Caco-2 (cell line): Measurements from ENCODE around the gene PPP3CB. TPM values are rescaled to one million over a fixed set of nuclear protein-coding genes. Genes with fewer than 3 reads are reported as not detected.

Source experiments
- BruUV-seq: library from RNA; stranded (reverse); fragments of 400-500 nt; replicated peaks from 2 replicates; lab custom pipeline; 2021; lab: Mats Ljungman, UMichigan
- CTCF ChIA-PET: fragments of 300-600 bp; sonication (Branson Sonifier 250); formaldehyde crosslinking; loops from one replicate; lab custom pipeline; 2022; ENCODE audit warnings: antibody characterized with exemption; lab: Charles Lee
- POLR2A ChIA-PET: fragments of 300-600 bp; sonication (Branson Sonifier 250); formaldehyde crosslinking; loops from one replicate; lab custom pipeline; 2022; ENCODE audit warnings: antibody characterized with exemption; lab: Charles Lee
- DNase-seq, 2 experiments: peaks; one replicate each; pipeline versions ENCODE4 v3.0.0 to v3.0.0-alpha.2; 2020 to 2022
- H3K27me3 ChIP-seq: replicated peaks from 2 replicates; pipeline ENCODE4 v1.6.0; 2011; ENCODE audit warnings: low read length; ENCODE audit not compliant: control insufficient read depth, insufficient read depth
- H3K36me3 ChIP-seq: 2 replicates; pipeline ENCODE4 v1.5.1; 2011; ENCODE audit warnings: low read length; ENCODE audit not compliant: control insufficient read depth, insufficient read depth
- H3K4me1 ChIP-seq: fragments of 250-450 bp; sonication (Bioruptor Pico); 2 replicates; pipeline ENCODE4 v1.5.1; 2020; ENCODE audit warnings: mild to moderate bottlenecking
- H3K4me3 ChIP-seq: 2 replicates; pipeline ENCODE4 v1.5.1; 2011; ENCODE audit warnings: low read depth, mild to moderate bottlenecking, control low read depth, low read length
- H3K9me3 ChIP-seq: fragments of 250-450 bp; sonication (Bioruptor Pico); 2 replicates; pipeline ENCODE4 v1.5.1; 2020; ENCODE audit warnings: mild to moderate bottlenecking, moderate library complexity
- H3K27ac Mint-ChIP-seq: one replicate; pipeline ENCODE4 v1.8.0; 2022; ENCODE audit warnings: mixed read lengths; ENCODE audit not compliant: unreplicated experiment
- H3K27me3 Mint-ChIP-seq: one replicate; pipeline ENCODE4 v1.8.0; 2022; ENCODE audit warnings: mixed read lengths; ENCODE audit not compliant: insufficient read depth, unreplicated experiment
- H3K36me3 Mint-ChIP-seq: one replicate; pipeline ENCODE4 v1.8.0; 2022; ENCODE audit warnings: mild to moderate bottlenecking, mixed read lengths; ENCODE audit not compliant: insufficient read depth, unreplicated experiment
- H3K4me1 Mint-ChIP-seq: one replicate; pipeline ENCODE4 v1.8.0; 2022; ENCODE audit warnings: low read depth, mixed read lengths; ENCODE audit not compliant: unreplicated experiment
- H3K4me3 Mint-ChIP-seq: one replicate; pipeline ENCODE4 v1.8.0; 2022; ENCODE audit warnings: mild to moderate bottlenecking, moderate library complexity, mixed read lengths; ENCODE audit not compliant: unreplicated experiment
- H3K9me3 Mint-ChIP-seq: one replicate; pipeline ENCODE4 v1.8.0; 2022; ENCODE audit warnings: mixed read lengths; ENCODE audit not compliant: unreplicated experiment
- intact Hi-C: fragments of 100-400 bp; cut with micrococcal nuclease; formaldehyde crosslinking; loops from one replicate; pipeline ENCODE4 v1.10.0; 2022; ENCODE audit not compliant: unreplicated experiment
- total RNA-seq: library from RNA; stranded (reverse); gene quantifications from 2 replicates; pipeline ENCODE4 v1.2.3, GENCODE V29; 2022
- TF ChIP-seq, protein P1 (sequence below), 2 experiments: fragments of 200-600 bp in 1 of 2; IDR thresholded peaks; 1 replicate in 1 of 2; 2 replicates in 1 of 2; pipeline versions ENCODE4 v1.5.1 to v1.8.0; 2011 to 2022; ENCODE audit warnings: antibody characterized with exemption in 1 of 2, control low read depth in 1 of 2, inconsistent platforms in 1 of 2, low read depth in 1 of 2, low read length in 1 of 2, mild to moderate bottlenecking in 1 of 2, moderate library complexity in 1 of 2; ENCODE audit not compliant: insufficient read depth in 1 of 2, severe bottlenecking in 1 of 2, unreplicated experiment in 1 of 2

PPP3CB gene
- total RNA-seq, 1 experiment from 2014 or later = 41.5 TPM

DNA sequence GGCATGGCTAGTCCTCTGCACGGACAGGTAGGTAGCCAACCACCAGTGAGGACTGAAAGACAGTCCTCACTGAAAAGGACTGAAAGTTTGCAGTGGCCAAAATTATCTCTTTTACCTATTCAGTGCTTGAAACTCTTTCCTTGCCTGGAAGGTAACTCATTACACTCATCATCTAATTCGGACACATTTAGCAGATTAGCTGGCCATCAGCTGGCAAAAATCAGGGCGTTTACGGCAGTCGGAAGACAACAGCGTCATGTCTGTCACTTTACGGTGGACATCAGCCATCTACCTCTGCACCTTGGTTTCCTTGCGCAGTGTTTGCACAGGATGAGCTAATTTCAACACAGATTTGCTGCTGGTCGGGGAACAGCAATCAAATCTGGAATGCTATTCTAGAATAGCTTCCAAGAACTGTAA is 82.7 kb downstream of the PPP3CB start:
- Mint-ChIP-seq H3K27me3 (no peaks in the 10 kb centered on the region), H3K4me3 (peak overlapping the region; percentile 100), H3K27ac (peak overlapping the region; percentile 97), H3K9me3 (no peaks in the 10 kb centered on the region), H3K4me1 (peaks cover 27% of the 10 kb centered on the region), H3K36me3 (peaks cover 39% of the 10 kb centered on the region)
- ChIA-PET CTCF (interaction anchor here (1.2 kb wide), 1 partner anchor 15 kb away, joined by 3 read pairs; no protein-coding TSS in a partner anchor), POLR2A (interaction anchor here (1.0 to 1.7 kb wide), 4 partner anchors 55 to 1640 kb away, joined by 3 to 18 read pairs (median 8); partner anchors contain the start of genes CFAP70, DNAJC9, PPP3CB and VSIR)
- no peaks in the 10 kb centered on the region for H3K27me3 ChIP-seq
- H3K4me3 ChIP-seq = peak overlapping the region; percentile 90
- no peaks in the 10 kb centered on the region for H3K9me3 ChIP-seq
- DNase-seq = peak; percentile 80 to 81
- no TSS peak for BruUV-seq
- intact Hi-C loops = loop anchor here (5.0 to 10.0 kb wide), 3 partner anchors 56 to 232 kb away; partner anchors contain the start of genes CFAP70, MRPS16 and MYOZ1
- H3K36me3 ChIP-seq = no peaks in the 10 kb centered on the region
- peaks cover 38% of the 10 kb centered on the region for H3K4me1 ChIP-seq
- TF ChIP-seq, protein P1, sequence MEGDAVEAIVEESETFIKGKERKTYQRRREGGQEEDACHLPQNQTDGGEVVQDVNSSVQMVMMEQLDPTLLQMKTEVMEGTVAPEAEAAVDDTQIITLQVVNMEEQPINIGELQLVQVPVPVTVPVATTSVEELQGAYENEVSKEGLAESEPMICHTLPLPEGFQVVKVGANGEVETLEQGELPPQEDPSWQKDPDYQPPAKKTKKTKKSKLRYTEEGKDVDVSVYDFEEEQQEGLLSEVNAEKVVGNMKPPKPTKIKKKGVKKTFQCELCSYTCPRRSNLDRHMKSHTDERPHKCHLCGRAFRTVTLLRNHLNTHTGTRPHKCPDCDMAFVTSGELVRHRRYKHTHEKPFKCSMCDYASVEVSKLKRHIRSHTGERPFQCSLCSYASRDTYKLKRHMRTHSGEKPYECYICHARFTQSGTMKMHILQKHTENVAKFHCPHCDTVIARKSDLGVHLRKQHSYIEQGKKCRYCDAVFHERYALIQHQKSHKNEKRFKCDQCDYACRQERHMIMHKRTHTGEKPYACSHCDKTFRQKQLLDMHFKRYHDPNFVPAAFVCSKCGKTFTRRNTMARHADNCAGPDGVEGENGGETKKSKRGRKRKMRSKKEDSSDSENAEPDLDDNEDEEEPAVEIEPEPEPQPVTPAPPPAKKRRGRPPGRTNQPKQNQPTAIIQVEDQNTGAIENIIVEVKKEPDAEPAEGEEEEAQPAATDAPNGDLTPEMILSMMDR (IDR thresholded peaks at IDR 0.05; ENCODE audit: insufficient read depth in 1 of 2, low read depth in 1 of 2, low read length in 1 of 2, severe bottlenecking in 1 of 2, unreplicated experiment in 1 of 2) = no peak

DNA sequence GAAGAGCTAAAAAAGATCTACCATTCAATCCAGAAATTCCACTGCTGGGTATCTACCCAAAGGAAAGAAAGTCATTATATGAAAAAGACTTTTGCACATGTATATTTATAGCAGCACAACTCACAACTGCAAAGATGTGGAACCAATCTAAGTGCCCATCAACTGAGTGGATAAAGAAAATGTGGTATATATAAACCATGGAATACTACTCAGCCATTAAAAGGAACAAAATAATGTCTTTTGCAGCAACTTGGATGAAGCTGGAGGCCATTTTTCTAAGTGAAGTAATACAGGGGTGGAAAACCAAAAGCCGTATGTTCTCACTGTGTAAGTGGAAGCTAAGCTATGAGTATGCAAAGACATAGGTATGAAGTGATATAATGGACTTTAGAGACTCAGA is 84.9 kb downstream of the PPP3CB start:
- Mint-ChIP-seq H3K27ac (no peak overlapping the region), H3K4me1 (peaks cover 49% of the 10 kb centered on the region), H3K36me3 (peaks cover 41% of the 10 kb centered on the region), H3K4me3 (no peak overlapping the region), H3K27me3 (no peaks in the 10 kb centered on the region), H3K9me3 (no peaks in the 10 kb centered on the region)
- no peaks in the 10 kb centered on the region for H3K9me3 ChIP-seq
- ChIA-PET CTCF (interaction anchor here (0.6 kb wide), 1 partner anchor 75 kb away, joined by 4 read pairs; no protein-coding TSS in a partner anchor), POLR2A (interaction anchor here (0.6 to 1.8 kb wide), 2 partner anchors 164 to 849 kb away, joined by 4 to 9 read pairs; partner anchors contain the start of gene DNAJC9)
- TF ChIP-seq, protein P1 (IDR thresholded peaks at IDR 0.05; ENCODE audit: insufficient read depth in 1 of 2, low read depth in 1 of 2, low read length in 1 of 2, severe bottlenecking in 1 of 2, unreplicated experiment in 1 of 2) = no peak
- no TSS peak for BruUV-seq
- no peak for DNase-seq
- no peaks in the 10 kb centered on the region for H3K27me3 ChIP-seq
- intact Hi-C loops = loop anchor here (5.0 to 10.0 kb wide), 3 partner anchors 54 to 234 kb away; partner anchors contain the start of genes CFAP70, MRPS16 and MYOZ1
- no peaks in the 10 kb centered on the region for H3K36me3 ChIP-seq
- H3K4me3 ChIP-seq = no peak overlapping the region
- H3K4me1 ChIP-seq = peaks cover 50% of the 10 kb centered on the region

DNA sequence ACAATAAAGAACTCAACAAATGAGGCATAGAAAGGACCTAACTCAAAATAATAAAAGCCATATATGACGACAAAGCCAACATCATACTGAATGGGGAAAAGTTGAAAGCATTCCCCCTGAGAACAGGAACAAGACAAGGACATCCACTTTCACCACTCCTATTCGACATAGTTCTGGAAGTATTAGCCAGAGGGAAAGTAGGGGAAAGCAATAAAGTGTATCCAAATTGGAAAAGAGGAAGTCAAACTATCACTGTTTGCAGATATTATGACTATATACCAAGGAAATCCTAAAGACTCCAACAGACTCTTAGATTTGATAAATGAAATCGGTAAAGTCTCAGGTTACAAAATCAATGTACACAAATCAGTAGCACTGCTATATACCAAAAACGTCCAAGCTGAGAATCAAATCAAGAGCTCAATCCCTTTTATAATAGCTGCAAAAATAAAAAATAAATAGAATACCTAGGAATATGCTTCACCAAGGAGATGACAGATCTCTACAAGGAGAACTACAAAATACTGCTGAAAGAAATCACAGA is 86.8 kb downstream of the PPP3CB start:
- H3K4me1 Mint-ChIP-seq = peaks cover 36% of the 10 kb centered on the region
- Histone ChIP-seq H3K9me3 (no peaks in the 10 kb centered on the region), H3K27me3 (no peaks in the 10 kb centered on the region), H3K36me3 (no peaks in the 10 kb centered on the region), H3K4me3 (no peak overlapping the region), H3K4me1 (peaks cover 40% of the 10 kb centered on the region)
- H3K27ac Mint-ChIP-seq = no peak overlapping the region
- H3K36me3 Mint-ChIP-seq = peaks cover 37% of the 10 kb centered on the region
- DNase-seq = no peak
- ChIA-PET POLR2A (no interaction called here), CTCF (no interaction called here)
- H3K27me3 Mint-ChIP-seq = no peaks in the 10 kb centered on the region
- TF ChIP-seq, protein P1 (IDR thresholded peaks at IDR 0.05; ENCODE audit: insufficient read depth in 1 of 2, low read depth in 1 of 2, low read length in 1 of 2, severe bottlenecking in 1 of 2, unreplicated experiment in 1 of 2) = no peak
- no peaks in the 10 kb centered on the region for H3K9me3 Mint-ChIP-seq
- intact Hi-C loops = no loop called here
- H3K4me3 Mint-ChIP-seq = no peak overlapping the region
- no TSS peak for BruUV-seq
